GM21526 (cell line): Measurements from ENCODE around the gene PTPRF.

Source experiments
- ATAC-seq: cut with Tn5 transposase; IDR thresholded peaks from one replicate; pipeline ENCODE4 v1.9.1; 2021; ENCODE audit warnings: moderate library complexity; ENCODE audit not compliant: unreplicated experiment, low FRiP score

PTPRF gene

DNA sequence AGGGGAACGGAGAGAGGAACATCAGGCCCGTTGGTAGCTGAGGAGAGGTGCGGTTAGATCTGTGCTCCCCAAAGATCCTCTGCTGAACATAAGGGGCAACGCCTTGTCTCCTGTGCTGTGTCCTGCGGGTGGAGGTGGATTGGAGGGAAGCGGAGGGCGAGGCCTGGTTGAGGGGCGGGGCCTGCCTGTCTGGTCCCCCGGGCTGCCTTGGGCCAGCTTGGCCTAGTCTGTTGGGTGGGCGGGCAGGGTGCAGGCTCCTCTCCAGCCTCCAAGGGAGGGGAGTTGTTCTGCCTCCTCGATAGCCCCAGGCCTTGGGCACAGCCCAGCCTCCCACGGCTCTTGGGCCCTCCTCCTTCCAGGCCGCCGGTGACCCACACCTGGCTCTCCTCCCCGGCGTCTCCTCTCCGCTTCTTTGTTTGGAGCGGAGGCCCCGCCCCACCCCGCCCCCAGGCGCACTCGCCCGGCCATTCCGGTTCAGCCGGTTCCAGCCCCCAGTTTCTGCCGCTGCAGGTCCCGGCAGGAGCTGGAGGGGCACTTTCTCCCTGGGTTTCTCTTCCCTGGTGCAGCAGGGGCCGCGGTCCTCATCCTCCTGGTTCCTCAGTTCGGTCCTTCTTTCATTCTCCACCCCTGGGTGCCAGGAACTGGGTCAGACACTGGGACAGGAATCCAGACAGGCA is 19.4 kb downstream of the PTPRF start:
- ATAC-seq, result no peak

DNA sequence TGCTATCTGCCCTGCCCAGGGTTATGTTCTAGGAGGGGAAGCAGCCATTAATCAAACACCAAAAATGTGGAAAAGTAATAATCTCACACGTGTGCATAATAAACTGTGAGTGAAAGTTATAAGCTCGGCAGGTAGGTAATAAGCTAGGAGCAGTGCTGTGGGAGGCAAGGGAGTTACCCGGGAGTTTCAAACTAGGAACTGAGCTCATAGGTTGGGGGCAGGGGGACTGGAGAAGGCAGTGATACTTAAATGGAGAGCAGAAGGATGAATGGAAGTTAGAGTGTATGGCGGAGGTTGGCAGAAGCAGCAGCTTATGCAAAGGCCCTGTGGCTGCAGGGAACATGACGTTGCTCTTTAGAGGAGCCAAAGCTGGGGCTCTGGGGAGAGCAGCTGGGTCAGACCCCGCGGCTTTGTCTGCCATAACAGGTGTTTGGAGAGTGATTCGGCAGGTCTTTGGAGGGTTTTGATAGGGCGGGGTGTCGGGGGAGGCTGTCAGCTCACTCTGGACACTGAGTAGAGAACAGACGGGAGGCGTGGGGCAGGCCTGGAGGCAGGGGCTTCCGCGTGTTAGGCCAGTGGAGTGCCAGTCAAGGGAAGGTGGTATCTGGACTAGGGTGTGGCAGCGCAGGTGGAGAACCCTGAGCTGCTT is 20.0 kb downstream of the PTPRF start:
- no peak for ATAC-seq

DNA sequence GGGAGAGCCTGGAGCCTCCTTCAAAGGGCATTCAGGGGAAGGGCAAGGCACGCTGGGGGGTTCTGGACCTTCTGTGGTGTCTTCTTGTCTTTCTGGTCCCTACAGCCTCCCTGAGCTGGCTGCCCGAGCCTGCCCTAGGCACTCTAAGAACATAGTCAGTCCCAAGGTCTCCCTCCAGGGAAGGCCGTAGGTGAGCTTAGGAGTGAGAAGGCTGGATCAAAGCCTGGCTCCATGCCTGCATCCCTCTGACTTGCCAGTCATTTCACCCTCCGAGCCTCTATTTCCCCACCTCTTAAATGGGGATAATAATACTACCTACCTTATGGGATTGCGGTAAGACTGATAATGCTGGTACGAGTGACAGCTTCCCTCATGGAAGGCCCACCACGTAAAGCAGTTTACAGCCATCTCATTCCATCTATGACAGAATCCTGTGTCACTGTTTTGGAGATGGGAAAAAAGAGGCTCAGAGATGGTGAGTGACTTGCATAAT is 20.8 kb downstream of the PTPRF start:
- no peak for ATAC-seq

DNA sequence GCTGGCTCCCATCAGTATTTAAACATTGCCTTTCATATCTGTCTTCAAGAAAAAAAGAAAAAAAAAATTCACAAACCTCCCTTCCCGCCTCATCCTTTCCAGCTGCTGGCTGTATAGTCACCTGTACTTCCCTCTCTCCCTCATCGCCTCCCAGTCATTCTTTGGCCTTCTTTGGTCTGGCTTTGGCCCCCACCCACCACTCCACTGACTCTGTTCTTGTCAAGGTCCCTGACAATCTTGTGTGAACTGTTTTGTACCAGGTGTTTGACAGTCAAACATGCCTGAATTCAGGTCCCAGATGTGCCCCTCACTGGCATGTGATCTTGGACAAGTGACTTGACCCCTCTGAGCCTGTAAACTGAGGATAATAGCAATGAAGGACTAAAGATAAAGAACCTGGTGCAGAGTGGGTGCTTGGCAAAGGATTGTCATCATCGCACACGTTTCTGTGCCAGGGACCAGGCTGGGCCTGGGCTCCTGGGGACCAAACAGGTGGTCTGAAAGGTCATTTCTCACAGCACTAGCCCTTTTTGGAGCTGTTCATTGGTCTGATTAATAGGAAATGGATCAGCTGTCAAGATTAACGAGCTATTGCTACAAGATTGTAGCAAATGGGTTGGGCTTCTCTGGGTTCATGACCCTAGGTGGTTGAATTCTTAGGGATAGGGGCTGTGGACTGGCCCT is 21.5 kb downstream of the PTPRF start:
- no peak for ATAC-seq

DNA sequence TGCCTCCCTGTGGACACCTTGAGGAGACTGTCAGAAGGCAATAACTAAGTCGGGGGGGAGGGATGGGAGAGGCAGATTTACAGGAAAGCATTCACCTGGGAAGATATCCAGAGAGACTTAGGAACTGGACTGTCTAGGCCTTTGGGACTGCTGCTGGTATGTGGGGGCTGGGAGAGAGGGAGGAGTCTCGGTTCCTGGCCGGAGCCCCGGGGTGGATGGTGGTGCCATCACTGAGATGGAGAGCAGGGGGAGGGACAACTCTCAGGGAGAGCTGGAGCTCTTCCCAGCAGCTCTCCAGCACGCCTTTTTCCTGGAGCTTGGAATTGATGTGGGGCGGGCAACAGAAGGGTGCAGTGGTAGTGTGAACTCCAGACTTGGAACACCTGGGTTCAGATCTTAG is 22.1 kb downstream of the PTPRF start:
- no peak for ATAC-seq

DNA sequence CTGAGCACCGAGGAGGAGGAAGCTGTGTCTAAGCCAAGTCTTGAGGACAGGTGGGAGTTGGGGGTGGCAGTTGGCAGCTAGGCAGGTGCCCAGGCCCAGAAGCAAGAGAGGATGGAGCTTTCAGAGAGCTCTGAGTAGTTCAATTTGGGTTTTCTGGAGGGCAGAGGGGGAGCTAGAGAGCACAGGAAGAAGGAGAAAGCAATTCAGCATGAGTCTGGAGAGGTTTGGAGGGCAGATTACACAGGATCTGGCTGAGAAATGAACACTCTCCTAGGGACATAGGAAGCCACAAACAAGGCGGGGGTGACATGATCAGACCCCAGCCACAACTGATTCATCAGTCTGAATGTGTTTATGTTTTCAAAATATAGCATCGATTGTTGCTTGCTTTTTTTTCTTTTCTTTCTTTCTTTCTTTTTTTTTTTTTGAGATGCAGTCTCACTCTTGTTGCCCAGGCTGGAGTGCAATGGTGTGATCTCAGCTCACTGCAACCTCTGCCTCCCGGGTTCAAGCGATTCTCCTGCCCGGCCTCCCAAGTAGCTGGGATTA is 23.8 kb downstream of the PTPRF start:
- ATAC-seq, result no peak

DNA sequence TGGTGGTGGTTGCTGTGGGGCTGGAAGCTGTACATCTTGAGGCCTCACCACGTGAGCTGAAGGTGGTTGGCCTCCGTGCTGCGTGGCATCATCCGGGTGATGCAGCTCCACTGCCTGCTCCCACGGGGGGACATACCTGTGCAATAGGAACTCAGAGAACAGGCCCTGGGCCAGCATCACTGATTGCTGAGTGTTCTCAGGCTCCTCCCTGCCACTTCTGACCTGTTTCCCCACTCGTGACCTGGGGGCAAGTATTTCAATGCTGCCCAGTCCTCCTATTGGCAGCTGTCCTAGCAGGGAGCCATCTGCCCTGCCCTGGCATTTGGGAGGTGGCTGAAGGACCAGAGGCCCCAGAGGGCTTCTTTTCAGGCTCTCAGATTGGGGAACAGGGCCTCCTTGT is 26.1 kb downstream of the PTPRF start:
- ATAC-seq, result no peak

DNA sequence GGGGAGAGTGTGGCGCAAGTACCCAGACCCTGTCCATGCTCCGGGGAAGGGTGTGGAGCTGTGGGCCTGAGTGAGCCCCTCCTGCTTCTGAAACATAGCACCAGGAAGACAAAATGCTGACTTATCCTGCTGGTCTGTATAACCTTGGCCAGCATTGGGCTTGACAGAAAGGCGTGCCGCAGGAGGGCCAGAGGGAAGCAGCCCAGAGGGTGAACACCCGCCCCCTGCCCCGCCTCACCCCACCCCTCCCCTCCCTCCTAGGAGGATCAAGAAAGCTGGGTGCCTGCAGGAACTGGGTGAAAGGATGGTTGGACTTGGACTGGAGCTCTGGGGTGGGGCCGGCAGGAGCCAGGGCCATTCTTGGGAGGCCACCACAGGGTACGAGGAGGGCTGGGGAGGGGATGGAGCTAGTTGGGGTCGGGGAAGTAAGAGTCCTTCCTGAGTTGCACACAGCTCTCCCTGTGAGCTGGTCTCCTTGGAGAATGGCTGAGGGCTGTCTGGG is 27.1 kb downstream of the PTPRF start:
- no peak for ATAC-seq

DNA sequence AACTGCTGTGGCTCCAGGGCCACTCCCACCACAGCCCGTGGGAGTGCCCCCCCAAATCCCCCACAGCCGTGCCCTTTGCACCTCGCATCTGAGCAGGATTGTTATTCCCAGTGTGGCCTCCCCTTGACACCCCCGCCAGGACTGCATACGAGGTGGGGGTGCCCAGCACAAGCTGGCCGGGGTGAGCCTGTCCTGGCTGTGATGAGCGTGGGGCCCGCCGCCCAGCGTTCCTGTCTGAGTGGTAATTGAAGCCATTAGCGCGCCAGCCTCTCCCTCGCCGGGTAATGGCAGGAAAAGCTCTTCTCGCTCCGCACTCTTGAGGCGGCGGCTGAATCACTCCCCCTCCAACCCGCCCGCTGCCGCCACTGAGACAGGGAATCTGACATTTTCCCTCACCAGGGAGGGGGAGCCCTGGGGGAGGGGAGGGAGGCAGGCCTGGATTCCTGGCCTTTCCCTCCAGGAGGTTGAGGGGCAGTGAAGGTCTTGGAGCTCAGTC is 27.7 kb downstream of the PTPRF start:
- no peak for ATAC-seq

DNA sequence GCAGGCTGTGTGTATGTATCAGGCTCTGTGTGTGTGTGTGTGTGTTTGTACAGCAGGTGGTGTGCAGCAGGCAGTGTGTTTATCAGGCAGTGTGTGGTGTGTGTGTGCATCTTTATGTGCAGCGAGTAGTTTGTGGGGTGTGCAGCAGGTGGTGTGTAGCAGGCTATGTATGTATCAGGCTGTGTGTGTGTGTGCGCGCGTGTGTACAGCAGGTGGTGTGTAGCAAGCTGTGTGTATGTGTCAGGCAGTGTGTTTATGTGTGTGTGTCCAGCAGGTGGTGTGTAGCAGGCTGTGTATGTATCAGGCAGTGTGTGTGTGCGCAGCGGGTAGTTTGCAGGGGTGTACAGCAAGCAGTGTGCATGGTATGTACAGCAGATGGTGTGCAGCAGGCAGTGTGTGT is 29.0 kb downstream of the PTPRF start:
- no peak for ATAC-seq

DNA sequence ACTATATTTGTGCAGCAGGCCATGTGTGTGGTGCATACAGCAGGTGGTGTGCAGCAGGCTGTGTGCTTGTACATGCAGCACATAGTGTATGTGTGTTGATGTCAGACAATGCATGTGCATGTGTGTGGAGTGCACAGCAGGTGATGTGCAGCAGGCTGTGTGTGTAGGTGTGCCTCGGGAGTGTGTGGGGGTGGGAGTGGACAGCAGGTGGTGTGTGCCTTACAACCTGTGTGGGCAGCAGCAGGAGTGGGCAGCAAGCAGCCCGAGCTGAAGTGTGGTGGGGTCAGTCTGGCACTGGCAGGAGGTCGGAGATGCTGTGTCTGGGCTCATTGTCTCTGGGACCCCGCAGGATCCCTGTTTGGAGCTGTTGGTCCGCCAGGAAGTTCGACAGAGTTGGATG is 29.6 kb downstream of the PTPRF start:
- ATAC-seq, result no peak

DNA sequence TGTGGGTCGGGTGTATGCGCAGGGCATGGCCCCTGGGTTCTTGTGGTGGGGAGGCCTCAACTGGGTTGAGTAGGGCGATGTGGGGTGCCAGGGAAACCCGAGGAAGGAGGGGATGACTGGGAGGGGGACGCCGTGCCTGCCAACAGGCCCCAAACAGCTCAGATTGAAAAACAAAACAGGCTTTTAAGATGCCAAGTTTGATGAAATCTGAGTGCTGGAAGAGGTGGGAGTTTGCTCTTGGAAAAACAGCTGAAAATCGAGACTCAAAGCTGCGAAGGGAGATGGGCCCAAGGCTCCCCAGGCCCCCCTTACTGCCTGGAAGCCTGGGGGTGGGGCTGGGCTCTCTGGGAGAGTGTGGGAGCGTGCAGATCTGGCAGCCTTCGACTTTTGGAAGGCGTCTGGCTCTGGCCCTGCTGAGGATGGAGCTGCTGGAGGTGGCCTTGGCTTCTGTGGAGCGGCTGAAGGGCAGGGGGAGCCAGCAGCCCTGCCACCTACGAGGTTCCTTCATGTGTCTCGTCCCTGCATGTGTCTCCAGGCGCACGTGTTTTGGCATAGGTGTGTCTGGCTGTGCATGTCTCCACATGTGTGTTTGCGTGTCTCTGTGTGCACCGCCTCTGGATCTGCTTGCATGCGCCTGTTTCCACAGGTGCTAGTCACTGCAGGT is 33.3 kb downstream of the PTPRF start:
- no peak for ATAC-seq

DNA sequence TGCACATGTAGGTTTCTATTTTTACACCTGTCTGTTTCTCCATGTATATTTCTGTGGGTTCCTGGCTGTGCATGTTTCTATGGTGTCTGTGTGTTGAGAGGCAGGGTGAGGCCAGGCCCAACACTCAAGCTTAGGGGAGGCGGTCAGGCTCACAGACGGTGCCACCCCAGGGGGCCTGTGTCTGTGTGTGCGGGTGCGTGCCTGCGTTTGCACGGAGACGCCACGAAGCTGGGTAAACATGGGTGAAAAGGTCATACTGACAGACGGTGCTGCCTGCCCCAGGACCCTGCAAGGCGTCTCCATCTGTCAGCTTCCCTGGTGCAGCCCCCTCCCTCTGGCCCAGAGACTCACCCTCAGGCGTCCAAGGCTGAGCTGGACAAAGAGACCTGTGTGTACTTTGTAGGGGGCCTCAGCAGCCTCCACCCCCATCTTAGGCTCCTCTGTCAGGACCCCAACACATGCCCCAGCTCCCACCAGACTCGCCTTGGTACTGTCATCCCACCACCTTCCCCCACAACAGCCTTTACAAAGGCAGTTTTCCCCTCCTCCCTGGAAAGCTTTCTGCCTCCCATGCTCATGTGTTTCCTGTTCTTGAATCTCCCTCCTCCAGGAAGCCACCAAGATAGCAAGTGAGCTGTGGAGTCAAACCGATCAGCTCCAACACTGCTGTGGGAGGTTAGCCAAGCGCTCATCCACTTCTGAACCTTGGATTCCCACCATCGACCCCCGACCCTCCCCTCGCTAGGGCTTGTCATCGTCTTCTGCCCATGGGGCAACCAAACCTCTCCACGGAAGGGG is 34.1 kb downstream of the PTPRF start:
- ATAC-seq, result no peak

DNA sequence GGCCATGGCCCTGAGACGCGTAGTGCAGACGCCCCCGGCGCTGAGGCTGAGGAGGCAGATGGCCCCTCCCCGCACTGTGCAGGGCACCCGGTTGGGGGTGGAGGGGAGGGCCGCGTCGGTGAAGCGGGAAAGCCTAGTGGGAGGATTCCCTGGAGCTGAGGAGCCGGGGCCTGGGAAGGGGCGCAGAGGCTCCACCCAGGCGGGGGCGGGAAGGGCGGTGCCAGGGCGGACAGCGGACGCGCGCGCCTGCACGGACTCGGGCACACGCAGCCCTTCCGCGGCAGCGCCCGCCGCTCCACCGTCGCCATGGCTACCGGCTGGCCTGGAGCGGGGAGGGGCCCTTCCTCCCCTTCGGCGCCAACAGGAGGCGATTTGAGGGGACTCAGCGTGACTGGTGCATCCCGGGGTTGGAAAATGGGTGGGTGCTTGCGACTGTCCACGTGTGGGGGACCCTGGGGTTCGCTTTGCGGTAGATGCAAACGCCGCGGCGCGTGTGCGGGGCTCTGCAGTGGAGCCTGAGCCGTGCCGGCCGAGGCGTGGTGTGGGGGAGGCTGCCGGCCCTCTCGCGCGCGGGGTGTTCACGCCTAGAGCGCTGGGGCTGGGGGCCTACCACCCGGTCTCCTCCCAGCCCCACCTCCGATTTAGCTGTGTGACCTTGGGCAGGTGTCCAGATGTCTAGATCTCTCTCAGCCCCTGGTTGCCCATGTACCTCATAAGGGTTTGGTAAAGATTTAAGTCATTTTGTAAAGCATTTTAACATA is 35.1 kb downstream of the PTPRF start:
- no peak for ATAC-seq

DNA sequence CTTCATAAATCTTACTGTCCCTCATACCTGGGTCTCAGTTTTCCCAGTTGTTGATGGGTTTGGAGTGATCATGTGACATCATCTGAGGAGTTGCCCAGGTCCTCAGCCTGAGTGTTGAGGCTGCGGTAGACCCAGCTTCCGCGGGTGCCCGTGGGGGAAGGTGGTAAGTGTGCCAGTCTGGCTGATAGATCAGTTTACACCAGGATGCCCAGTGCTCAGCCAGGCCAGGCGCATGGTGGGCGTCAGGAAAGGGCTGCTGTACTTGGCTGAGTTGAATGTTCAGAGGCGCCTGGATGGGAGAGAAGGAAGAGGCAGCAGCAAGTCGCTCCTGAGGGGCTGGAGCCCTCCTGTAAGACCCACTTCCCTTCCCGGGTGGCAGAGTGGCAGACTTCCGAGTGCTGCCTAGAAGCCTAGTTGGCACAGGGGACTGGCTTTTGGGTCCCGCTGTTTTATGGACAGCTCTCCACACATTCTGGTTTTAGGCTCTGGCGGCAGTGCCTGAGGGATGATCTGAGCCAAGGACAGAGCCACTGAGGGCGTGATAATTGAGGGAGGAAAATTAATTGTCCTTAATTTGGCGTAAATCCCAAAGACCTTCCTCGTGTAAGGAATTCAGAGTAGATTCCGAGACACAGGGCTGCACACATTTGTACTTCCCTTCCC is 35.8 kb downstream of the PTPRF start:
- ATAC-seq, result no peak

DNA sequence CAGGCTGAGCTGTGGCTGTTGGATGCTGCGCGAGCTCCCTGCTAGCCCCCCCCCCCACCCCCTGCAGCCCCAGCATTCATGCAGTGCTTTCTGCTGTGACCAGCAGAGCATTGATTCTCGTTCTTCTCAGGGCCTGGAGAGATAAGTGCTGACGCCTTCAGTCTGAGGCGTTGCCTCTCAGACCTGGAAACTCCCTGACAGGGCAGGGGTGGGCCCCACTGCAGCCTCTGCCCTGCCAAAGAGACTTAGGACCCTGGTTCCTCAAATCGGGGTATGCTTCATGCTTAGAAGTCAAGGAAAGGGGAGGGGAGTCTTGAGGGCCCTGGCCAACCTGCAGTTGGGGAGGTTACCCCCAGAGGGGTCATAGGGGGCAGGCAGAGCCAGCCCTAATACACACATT is 38.5 kb downstream of the PTPRF start:
- ATAC-seq, result no peak

DNA sequence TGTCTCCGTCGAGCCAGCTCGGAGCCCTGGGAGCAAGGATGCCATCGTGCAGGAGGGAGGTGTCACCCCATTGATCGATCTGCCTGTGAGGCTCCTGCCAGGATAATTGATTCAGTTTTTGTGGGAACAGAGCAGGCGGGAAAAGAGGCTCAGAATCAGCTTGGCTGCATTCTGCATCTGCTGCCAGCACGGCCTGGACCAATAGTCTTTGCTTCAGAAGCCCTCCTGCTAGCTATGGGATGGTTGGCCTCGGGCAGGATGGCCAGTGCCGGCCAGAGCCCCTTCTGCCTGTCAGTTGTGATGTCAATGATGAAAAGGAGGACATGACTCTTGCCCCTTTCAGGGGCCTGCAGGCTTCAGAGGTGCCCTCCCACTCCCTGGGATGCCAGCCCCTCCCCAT is 39.6 kb downstream of the PTPRF start:
- ATAC-seq, result no peak

DNA sequence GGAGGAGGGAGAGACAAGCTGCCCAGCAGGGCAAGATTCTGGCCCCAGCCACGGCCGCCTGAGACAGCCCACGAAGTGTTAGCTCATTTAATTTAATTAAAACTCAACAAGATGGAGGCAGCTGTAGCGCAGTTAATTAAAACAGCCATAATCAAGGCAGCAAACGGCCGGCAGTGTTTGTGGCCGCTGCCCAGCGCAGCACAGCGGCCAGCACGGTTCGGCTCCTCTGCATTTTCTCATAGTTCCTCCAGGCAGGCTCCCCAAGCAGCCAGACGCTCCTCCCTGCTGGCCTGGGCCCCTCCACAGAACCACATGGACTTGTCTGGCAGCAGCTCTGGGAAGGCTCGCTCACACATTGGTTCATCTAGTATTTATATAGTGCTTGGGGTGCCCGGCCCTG is 40.0 kb downstream of the PTPRF start:
- ATAC-seq, result no peak

DNA sequence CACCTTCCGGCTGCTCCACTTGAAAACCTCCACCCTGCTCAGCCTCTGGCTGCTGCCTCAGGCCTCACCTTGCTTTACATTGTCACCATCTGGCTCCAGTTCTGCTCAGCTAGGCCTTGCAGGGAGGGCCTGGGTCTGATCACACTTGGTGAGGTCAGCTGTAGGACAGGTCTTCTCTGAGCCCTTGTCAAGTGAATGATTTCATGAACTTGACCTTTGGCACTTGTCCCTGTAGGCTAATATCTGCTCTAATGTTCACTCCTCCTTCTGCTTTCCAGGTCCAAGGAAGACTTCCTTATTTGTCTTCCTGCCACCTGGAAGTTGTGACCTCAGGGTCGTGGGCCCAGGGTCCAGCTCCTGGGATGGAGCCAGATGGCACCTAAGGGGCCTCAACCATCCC is 41.4 kb downstream of the PTPRF start:
- ATAC-seq, result no peak
